IPS-18a (cell line): ENCODE measurements around the gene EIF1AD.
"Not testable (repeated sequence)": the region's sequence is repeated elsewhere in the genome, so short reads cannot be mapped to it uniquely, and the experiment has no call there.

Source experiments
- H3K27ac ChIP-seq: one replicate; pipeline ENCODE4 v1.5.1; 2013; ENCODE audit warnings: low read length
- H3K27me3 ChIP-seq: one replicate; pipeline ENCODE4 v1.6.1; 2013; ENCODE audit warnings: mild to moderate bottlenecking, low read length; ENCODE audit not compliant: control insufficient read depth, insufficient read depth
- H3K36me3 ChIP-seq: one replicate; pipeline ENCODE4 v1.6.1; 2013; ENCODE audit warnings: low read depth, low read length; ENCODE audit not compliant: control insufficient read depth
- H3K4me1 ChIP-seq: one replicate; pipeline ENCODE4 v1.6.1; 2013; ENCODE audit warnings: low read depth, low read length; ENCODE audit not compliant: control insufficient read depth
- H3K4me3 ChIP-seq: one replicate; pipeline ENCODE4 v1.5.1; 2013; ENCODE audit warnings: low read length
- H3K9ac ChIP-seq: one replicate; pipeline ENCODE4 v1.6.1; 2013; ENCODE audit warnings: mild to moderate bottlenecking, low read length, moderate library complexity
- H3K9me3 ChIP-seq: one replicate; pipeline ENCODE4 v1.6.1; 2013; ENCODE audit warnings: low read depth, low read length; ENCODE audit not compliant: control insufficient read depth

Gene EIF1AD

GRCh38 chr11:66042227-66042995 lies 40.5 kb upstream of the EIF1AD start:
- no peak overlapping the region for H3K4me3 ChIP-seq
- H3K27me3 ChIP-seq = no peaks in the 10 kb centered on the region
- peaks cover 18% of the 10 kb centered on the region for H3K36me3 ChIP-seq
- no peak overlapping the region for H3K27ac ChIP-seq
- H3K4me1 ChIP-seq = peaks cover 8% of the 10 kb centered on the region
- H3K9ac ChIP-seq = no peak overlapping the region
- H3K9me3 ChIP-seq = no peaks in the 10 kb centered on the region

DNA sequence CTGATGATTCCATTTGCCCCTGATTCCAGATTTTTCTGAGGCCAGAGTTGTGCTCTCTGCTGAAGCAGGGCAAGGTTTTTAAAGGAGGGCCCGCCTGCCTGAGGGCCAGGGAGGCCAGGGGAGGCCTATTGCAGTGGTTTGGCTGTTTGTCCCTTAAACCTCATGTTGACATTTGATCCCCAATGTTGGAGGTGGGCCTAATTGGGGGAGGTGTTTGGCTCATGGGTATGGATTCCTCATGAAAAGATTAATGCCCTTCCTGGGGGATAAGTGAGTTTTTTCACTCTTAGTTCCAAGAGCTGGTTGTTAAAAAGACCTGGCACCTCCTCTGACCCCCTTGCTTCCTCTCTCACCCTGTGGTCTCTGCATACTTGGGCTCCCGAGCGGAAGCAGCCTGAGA lies 37.8 kb upstream of the EIF1AD start:
- no peak overlapping the region for H3K27ac ChIP-seq
- H3K9me3 ChIP-seq = no peaks in the 10 kb centered on the region
- H3K4me1 ChIP-seq = peaks cover 2% of the 10 kb centered on the region
- H3K9ac ChIP-seq = no peak overlapping the region
- H3K36me3 ChIP-seq = peaks cover 18% of the 10 kb centered on the region
- no peaks in the 10 kb centered on the region for H3K27me3 ChIP-seq
- no peak overlapping the region for H3K4me3 ChIP-seq

DNA sequence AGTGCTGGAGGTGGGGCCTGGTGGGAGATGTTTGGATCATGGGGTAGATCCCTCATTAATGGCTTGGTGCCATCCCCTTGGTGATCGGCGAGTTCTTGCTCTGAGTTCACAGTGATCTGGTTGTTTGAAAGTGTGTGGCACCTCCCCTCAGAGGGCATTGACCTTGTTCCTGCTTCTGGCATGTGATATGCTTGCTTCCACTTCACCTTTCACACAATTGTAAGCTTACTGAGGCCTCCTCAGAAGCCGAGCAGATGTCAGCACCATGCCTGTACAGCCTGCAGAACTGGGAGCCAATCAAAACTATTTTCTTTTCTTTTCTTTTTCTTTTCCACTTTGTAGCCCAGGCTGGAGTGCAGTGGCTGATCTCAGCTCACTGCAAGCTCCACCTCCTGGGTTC lies 35.4 kb upstream of the EIF1AD start:
- no peak overlapping the region for H3K9ac ChIP-seq

DNA sequence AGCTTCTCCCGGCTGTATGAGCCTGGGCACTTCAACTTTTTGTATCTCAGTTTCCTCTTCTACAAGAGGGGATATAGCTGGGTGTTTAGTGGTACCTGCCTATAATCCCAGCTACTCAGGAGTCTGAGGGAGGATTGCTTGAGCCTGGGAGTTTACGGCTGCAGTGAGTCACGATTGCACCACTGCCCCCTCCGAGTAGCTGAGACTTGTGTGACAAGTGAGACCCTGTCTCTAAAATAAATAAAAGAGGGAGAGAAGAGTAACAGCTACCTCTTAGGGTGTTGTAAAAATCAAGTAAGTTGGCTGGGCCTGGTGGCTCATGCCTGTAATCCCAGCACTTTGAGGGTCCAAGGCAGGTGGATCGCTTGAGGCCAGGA lies 34.4 kb upstream of the EIF1AD start:
- Histone ChIP-seq H3K27ac (no peak overlapping the region), H3K36me3 (peaks cover 5% of the 10 kb centered on the region), H3K4me1 (no peaks in the 10 kb centered on the region), H3K4me3 (no peak overlapping the region), H3K9me3 (no peaks in the 10 kb centered on the region), H3K9ac (no peak overlapping the region), H3K27me3 (no peaks in the 10 kb centered on the region)

More for the DNA sequence above, 35.4 kb upstream of the EIF1AD start:
- H3K27me3 ChIP-seq = no peaks in the 10 kb centered on the region
- no peak overlapping the region for H3K27ac ChIP-seq
- no peak overlapping the region for H3K4me3 ChIP-seq
- no peaks in the 10 kb centered on the region for H3K9me3 ChIP-seq
- H3K4me1 ChIP-seq = no peaks in the 10 kb centered on the region
- H3K36me3 ChIP-seq = peaks cover 11% of the 10 kb centered on the region

GRCh38 chr11:66035653-66036333 lies 33.8 kb upstream of the EIF1AD start:
- Histone ChIP-seq H3K27ac (no peak overlapping the region), H3K4me3 (no peak overlapping the region), H3K9me3 (no peaks in the 10 kb centered on the region), H3K4me1 (no peaks in the 10 kb centered on the region), H3K9ac (no peak overlapping the region), H3K36me3 (peaks cover 1% of the 10 kb centered on the region), H3K27me3 (no peaks in the 10 kb centered on the region)

DNA sequence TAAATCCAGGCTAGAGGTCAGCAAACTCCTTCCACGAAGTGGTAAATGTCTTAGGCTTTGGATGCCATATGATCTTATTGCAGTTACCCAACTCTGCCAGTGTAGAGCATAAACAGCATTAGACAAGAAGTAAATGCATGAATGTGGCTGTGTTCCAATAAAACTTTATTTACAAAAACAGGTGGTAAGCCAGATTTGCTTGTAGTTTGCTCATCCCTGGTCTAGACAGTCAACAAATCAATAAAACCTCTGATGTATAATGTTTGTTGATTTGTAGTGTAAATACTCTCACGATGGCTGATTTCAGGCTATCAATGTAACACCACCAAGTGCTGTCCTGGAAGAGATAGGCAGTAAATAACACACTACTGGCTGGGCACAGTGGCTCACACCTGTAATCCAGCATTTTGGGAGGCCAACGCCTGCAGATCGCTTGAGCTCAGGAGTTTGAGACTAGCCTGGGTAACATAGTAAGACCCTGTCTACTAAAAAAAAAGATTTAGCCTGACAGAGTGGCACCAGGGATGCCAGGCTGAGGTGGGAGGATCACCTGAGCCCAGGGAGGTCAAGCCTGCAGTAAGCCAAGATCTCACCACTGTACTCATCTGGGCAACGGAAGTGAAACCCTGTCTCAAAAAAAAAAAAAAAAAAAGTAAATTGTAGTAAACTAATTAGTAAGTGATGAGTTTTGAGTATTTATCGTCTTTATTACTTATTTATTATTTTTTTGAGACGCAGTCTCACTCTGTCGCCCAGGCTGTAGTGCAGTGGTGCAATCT lies 31.2 kb upstream of the EIF1AD start:
- Histone ChIP-seq H3K27me3 (no peaks in the 10 kb centered on the region), H3K27ac (no peak overlapping the region), H3K36me3 (no peaks in the 10 kb centered on the region), H3K4me3 (no peak overlapping the region), H3K9ac (no peak overlapping the region), H3K9me3 (no peaks in the 10 kb centered on the region), H3K4me1 (no peaks in the 10 kb centered on the region)

DNA sequence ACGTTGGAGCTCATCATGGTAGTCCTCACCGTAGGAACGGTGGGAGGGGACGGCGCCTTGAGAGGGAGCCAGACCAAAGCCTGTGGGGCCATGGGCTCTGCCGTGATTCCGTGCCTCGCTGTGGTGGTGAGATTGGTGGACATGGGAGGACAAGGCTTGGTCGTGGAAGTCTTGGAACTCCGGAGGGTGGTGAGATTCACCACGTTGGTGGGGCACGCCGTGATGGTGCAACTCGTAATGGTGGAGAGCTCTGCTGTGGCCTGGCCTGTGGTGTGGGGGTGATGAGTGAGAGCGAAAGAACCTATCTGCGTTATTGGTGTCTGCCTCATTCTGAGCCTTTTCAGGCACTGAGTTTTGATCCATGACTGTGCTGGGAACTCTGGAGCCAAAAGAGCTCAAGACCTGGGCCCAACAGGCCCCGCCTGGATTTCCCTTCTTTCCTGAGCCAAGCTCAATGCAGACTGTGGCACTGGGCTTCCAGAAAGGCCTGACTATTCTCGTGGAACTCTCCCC lies 24.1 kb upstream of the EIF1AD start, which contains the start of gene CATSPER1:
TSS of gene CATSPER1 (minus strand) at position 463 of the 513 bp plus-strand sequence. CDS start at position 363, 100 bp downstream.
- Histone ChIP-seq H3K27ac (no peak within 1 kb of the TSS), H3K27me3 (peaks cover 20% of the 10 kb centered on the region), H3K9ac (no peak within 1 kb of the TSS), H3K4me3 (no peak within 1 kb of the TSS), H3K4me1 (no peaks in the 10 kb centered on the region), H3K9me3 (no peaks in the 10 kb centered on the region), H3K36me3 (no peaks in the 10 kb centered on the region)

GRCh38 chr11:66023186-66023440 lies 21.2 kb upstream of the EIF1AD start:
- not testable (repeated sequence) for H3K9me3 ChIP-seq, H3K4me1 ChIP-seq, H3K9ac ChIP-seq, H3K27ac ChIP-seq, H3K36me3 ChIP-seq, H3K4me3 ChIP-seq
- peaks cover 20% of the 10 kb centered on the region for H3K27me3 ChIP-seq

DNA sequence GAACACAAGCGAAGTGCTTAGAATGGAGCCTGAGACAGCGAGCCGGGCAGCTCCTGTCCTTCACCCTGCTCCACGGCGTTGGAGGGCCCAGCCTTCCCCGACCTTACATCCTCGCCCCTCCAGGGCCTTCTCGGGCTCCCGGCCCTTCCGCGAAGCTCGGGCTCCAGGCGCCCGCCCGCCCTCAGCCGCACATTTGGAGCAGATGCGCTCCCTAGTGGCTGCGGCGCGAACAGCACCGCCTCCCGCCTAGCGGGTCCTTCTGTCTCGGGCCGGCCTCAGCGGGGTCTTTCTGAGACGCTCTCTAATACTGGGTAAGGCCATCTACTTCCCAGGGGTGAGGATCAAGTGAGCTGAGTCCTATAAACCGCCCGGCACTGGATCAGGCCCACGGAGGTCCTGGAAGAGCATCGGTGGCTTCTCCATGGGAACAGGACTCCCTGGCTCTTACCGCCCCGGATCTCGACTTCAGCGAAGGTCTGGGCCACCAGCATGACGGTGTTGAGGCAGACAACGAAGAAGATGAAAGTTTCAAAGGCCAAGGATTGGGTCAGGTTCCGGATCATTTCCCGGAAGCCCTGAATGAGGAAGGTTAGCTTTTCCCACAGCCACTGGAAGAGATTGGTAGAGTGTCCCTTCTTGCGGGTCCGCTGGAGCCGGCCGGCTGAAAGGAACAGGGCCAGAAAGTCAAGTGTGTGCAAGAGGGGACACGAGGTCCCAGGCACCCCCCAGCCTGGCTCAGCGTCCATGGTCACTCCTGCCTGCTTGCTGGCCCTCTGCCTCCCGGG lies 20.6 kb upstream of the EIF1AD start:
- Histone ChIP-seq H3K4me1 (no peaks in the 10 kb centered on the region), H3K27ac (no peak overlapping the region), H3K36me3 (no peaks in the 10 kb centered on the region), H3K9ac (no peak overlapping the region), H3K9me3 (no peaks in the 10 kb centered on the region), H3K27me3 (peaks cover 20% of the 10 kb centered on the region), H3K4me3 (no peak overlapping the region)

GRCh38 chr11:66020618-66021357 lies 18.8 kb upstream of the EIF1AD start:
- Histone ChIP-seq H3K4me3 (no peak overlapping the region), H3K36me3 (no peaks in the 10 kb centered on the region), H3K9ac (no peak overlapping the region), H3K27ac (no peak overlapping the region), H3K4me1 (no peaks in the 10 kb centered on the region), H3K27me3 (peaks cover 20% of the 10 kb centered on the region), H3K9me3 (no peaks in the 10 kb centered on the region)
